Panc1 (cell line): ENCODE data around the gene ARL2BP. TPM values are rescaled to one million over a fixed set of nuclear protein-coding genes. Genes with fewer than 3 reads are reported as not detected.

Experiments used
- ATAC-seq: fragments of 200-7000 bp; cut with Tn5 transposase; 2 replicates; pipeline ENCODE4 v1.9.1; 2020; ENCODE audit warnings: mild to moderate bottlenecking, moderate library complexity
- BruUV-seq: library from RNA; stranded (reverse); fragments of 400-500 nt; replicated peaks from 2 replicates; lab custom pipeline; 2021; lab: Mats Ljungman, UMichigan
- CTCF ChIA-PET: fragments of 300-600 bp; sonication (Branson Sonifier 250); formaldehyde crosslinking; loops from one replicate; lab custom pipeline; 2022; ENCODE audit warnings: antibody characterized with exemption; lab: Charles Lee
- POLR2A ChIA-PET: fragments of 300-600 bp; sonication (Branson Sonifier 250); formaldehyde crosslinking; loops from one replicate; lab custom pipeline; 2022; ENCODE audit warnings: antibody characterized with exemption; lab: Charles Lee
- DNase-seq: peaks from one replicate; pipeline ENCODE4 v3.0.0-alpha.2; 2010; ENCODE audit warnings: low read depth, low spot score
- H3K27ac ChIP-seq: 2 replicates; pipeline ENCODE4 v1.5.1; 2011; ENCODE audit warnings: mild to moderate bottlenecking, low read length, inconsistent platforms
- H3K27me3 ChIP-seq: fragments of 200-500 bp; sonication (Bioruptor generic); 2 replicates; pipeline ENCODE4 v1.6.0; 2014; ENCODE audit warnings: low read length, inconsistent platforms; ENCODE audit not compliant: control insufficient read depth, insufficient read depth
- H3K36me3 ChIP-seq: fragments of 200-500 bp; sonication (Bioruptor generic); 2 replicates; pipeline ENCODE4 v1.5.1; 2014; ENCODE audit warnings: inconsistent platforms, mild to moderate bottlenecking, low read length, moderate library complexity; ENCODE audit not compliant: control insufficient read depth, insufficient read depth
- H3K4me1 ChIP-seq: 2 replicates; pipeline ENCODE4 v1.5.1; 2011; ENCODE audit warnings: inconsistent platforms, mild to moderate bottlenecking, low read length, moderate library complexity; ENCODE audit not compliant: control insufficient read depth, insufficient read depth
- H3K4me3 ChIP-seq, 2 experiments: 2 replicates each; pipeline ENCODE4 v1.5.1; 2011 to 2012; ENCODE audit warnings: low read depth in 2 of 2, low read length in 2 of 2, mild to moderate bottlenecking in 2 of 2, inconsistent platforms in 1 of 2, moderate library complexity in 1 of 2
- H3K9me3 ChIP-seq: fragments of 200-500 bp; sonication (Bioruptor generic); 2 replicates; pipeline ENCODE4 v1.5.1; 2014; ENCODE audit warnings: low read depth, mild to moderate bottlenecking, inconsistent platforms, low read length, moderate library complexity; ENCODE audit not compliant: control insufficient read depth, insufficient read depth
- POLR2AphosphoS5 ChIP-seq: IDR thresholded peaks from 2 replicates; pipeline ENCODE4 v1.6.1; 2012; ENCODE audit warnings: mild to moderate bottlenecking, low read depth, low read length, moderate library complexity
- SIN3A ChIP-seq: IDR thresholded peaks from 2 replicates; pipeline ENCODE4 v1.6.1; 2012; ENCODE audit warnings: low read depth, mild to moderate bottlenecking, low read length, moderate library complexity, borderline replicate concordance; ENCODE audit not compliant: insufficient read depth
- TCF7L2 ChIP-seq: IDR thresholded peaks from 2 replicates; pipeline ENCODE4 v1.6.1; 2011; ENCODE audit warnings: mild to moderate bottlenecking, low read depth, low read length, inconsistent platforms
- in situ Hi-C: cut with HindIII; loops from 2 replicates; pipeline ENCODE4 v1.10.0; 2016; ENCODE audit warnings: low sequenced_read_pairs, low pct_unique_long_range_greater_than_20kb
- intact Hi-C: fragments of 100-400 bp; cut with micrococcal nuclease; formaldehyde crosslinking; loops from one replicate; pipeline ENCODE4 v1.10.0; 2022; ENCODE audit not compliant: unreplicated experiment
- total RNA-seq: library from RNA; stranded (reverse); gene quantifications from one replicate; pipeline ENCODE4 v1.2.1, GENCODE V29; 2021; ENCODE audit not compliant: unreplicated experiment
- TF ChIP-seq, protein P1 (sequence below): fragments of 450-650 bp; IDR thresholded peaks from 2 replicates; pipeline ENCODE4 v1.5.1; 2017; ENCODE audit warnings: mild to moderate bottlenecking
- TF ChIP-seq, protein P2 (sequence below), 2 experiments: IDR thresholded peaks; 2 replicates each; pipeline ENCODE4 v1.6.1; 2011 to 2012; ENCODE audit warnings: low read depth in 2 of 2, control low read depth in 1 of 2, low read length in 1 of 2, mild to moderate bottlenecking in 1 of 2, moderate library complexity in 1 of 2; ENCODE audit not compliant: insufficient read depth in 1 of 2

ARL2BP gene
- total RNA-seq, 1 experiment from 2014 or later, result 47.7 TPM

DNA sequence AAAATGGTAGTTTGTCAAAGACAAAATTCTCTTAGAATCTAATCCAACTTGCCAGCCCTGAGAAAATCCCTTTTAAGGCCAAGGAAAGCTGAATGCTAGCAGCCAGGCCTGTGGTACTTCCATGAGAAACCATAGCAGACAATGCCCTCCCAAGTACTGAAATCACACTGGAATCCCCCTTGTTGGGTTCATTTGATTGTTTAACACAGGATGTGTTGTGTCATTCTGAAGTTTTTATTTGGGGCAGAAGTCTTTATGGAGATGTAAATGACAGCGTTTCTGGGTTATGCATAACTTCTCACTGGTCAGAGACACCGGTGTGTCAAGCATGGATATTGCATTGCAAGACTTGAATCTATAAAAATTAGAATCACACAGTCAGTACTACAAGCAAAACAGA, 6.0 kb upstream of the ARL2BP start:
- ChIA-PET CTCF (no interaction called here), POLR2A (no interaction called here)
- Histone ChIP-seq H3K4me1 (no peaks in the 10 kb centered on the region), H3K27ac (no peak overlapping the region), H3K36me3 (peaks cover 5% of the 10 kb centered on the region), H3K4me3 (no peak overlapping the region), H3K9me3 (no peaks in the 10 kb centered on the region), H3K27me3 (no peaks in the 10 kb centered on the region)
- DNase-seq, result no peak
- intact Hi-C loops, result no loop called here
- no peak for ATAC-seq
- TSS peak; percentile 48 for BruUV-seq
- TF ChIP-seq SIN3A (no peak), POLR2AphosphoS5 (no peak), TCF7L2 (no peak)
- TF ChIP-seq, protein P1, sequence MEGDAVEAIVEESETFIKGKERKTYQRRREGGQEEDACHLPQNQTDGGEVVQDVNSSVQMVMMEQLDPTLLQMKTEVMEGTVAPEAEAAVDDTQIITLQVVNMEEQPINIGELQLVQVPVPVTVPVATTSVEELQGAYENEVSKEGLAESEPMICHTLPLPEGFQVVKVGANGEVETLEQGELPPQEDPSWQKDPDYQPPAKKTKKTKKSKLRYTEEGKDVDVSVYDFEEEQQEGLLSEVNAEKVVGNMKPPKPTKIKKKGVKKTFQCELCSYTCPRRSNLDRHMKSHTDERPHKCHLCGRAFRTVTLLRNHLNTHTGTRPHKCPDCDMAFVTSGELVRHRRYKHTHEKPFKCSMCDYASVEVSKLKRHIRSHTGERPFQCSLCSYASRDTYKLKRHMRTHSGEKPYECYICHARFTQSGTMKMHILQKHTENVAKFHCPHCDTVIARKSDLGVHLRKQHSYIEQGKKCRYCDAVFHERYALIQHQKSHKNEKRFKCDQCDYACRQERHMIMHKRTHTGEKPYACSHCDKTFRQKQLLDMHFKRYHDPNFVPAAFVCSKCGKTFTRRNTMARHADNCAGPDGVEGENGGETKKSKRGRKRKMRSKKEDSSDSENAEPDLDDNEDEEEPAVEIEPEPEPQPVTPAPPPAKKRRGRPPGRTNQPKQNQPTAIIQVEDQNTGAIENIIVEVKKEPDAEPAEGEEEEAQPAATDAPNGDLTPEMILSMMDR, result no peak
- TF ChIP-seq, protein P2, sequence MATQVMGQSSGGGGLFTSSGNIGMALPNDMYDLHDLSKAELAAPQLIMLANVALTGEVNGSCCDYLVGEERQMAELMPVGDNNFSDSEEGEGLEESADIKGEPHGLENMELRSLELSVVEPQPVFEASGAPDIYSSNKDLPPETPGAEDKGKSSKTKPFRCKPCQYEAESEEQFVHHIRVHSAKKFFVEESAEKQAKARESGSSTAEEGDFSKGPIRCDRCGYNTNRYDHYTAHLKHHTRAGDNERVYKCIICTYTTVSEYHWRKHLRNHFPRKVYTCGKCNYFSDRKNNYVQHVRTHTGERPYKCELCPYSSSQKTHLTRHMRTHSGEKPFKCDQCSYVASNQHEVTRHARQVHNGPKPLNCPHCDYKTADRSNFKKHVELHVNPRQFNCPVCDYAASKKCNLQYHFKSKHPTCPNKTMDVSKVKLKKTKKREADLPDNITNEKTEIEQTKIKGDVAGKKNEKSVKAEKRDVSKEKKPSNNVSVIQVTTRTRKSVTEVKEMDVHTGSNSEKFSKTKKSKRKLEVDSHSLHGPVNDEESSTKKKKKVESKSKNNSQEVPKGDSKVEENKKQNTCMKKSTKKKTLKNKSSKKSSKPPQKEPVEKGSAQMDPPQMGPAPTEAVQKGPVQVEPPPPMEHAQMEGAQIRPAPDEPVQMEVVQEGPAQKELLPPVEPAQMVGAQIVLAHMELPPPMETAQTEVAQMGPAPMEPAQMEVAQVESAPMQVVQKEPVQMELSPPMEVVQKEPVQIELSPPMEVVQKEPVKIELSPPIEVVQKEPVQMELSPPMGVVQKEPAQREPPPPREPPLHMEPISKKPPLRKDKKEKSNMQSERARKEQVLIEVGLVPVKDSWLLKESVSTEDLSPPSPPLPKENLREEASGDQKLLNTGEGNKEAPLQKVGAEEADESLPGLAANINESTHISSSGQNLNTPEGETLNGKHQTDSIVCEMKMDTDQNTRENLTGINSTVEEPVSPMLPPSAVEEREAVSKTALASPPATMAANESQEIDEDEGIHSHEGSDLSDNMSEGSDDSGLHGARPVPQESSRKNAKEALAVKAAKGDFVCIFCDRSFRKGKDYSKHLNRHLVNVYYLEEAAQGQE (IDR thresholded peaks at IDR 0.05; ENCODE audit: insufficient read depth in 1 of 2, low read depth in 2 of 2, low read length in 1 of 2), result no peak
- in situ Hi-C loops, result no loop called here

DNA sequence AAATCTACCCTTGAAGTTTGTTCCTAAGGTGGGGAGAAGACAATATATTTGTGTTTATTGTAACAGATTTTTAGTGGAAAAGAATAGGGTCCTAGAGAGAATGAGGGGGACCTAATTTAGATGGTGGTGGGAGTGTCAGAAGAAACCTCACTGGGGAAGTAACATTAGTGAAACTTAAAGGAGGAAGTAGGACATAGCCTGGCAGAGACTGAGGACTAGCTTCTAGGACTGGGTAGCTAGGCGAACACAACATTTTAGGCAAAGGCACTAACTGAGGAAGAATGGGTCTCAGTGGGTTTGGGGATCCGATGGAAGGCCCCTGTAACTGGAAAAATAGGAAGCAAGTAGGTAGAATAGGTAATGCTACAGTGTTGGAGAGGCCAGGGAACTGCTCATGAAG, 4.2 kb upstream of the ARL2BP start:
- Histone ChIP-seq H3K27me3 (no peaks in the 10 kb centered on the region), H3K27ac (no peak overlapping the region), H3K4me3 (no peak overlapping the region), H3K9me3 (no peaks in the 10 kb centered on the region), H3K36me3 (peaks cover 8% of the 10 kb centered on the region), H3K4me1 (no peaks in the 10 kb centered on the region)
- DNase-seq, result no peak
- TF ChIP-seq, protein P1, result no peak
- TF ChIP-seq POLR2AphosphoS5 (no peak), SIN3A (no peak), TCF7L2 (no peak)
- TF ChIP-seq, protein P2 (IDR thresholded peaks at IDR 0.05; ENCODE audit: insufficient read depth in 1 of 2, low read depth in 2 of 2, low read length in 1 of 2), result no peak
- ATAC-seq, result no peak
- no TSS peak for BruUV-seq
- ChIA-PET CTCF (no interaction called here), POLR2A (no interaction called here)
- intact Hi-C loops, result no loop called here
- in situ Hi-C loops, result no loop called here
